ENCODE measurements around the gene ZNF492. TPM values are rescaled to one million over a fixed set of nuclear protein-coding genes. Genes with fewer than 3 reads are reported as not detected.

ZNF492 gene
- total RNA-seq, 1 donor: 1.1 TPM

Small RNA genes within 50 kb of the gene (small RNA-seq; reads per million reads assigned to genes)
- not detected for gene AC011467.2

Other genes starting within 250 kb of the ZNF492 start
- 1.3 TPM for gene ZNF98, start 212.0 kb upstream of the ZNF492 start, total RNA-seq
- 0.27 TPM for gene ZNF99, start 149.8 kb downstream of the ZNF492 start, total RNA-seq
- not detected for gene ZNF723, start 198.0 kb downstream of the ZNF492 start, total RNA-seq

All from hematopoietic multipotent progenitor cell (in vitro differentiated cells).